ENCODE results near the gene ZFP36. TPM values are rescaled to one million over a fixed set of nuclear protein-coding genes. Genes with fewer than 3 reads are reported as not detected.

Gene ZFP36
- total RNA-seq, 2 donors from 2014 or later: 16.1 to 23.4 TPM

- Mint-ChIP-seq H3K9me3 (no peaks in the 10 kb centered on the region), H3K4me1 (peaks cover 37% of the 10 kb centered on the region), H3K36me3 (ENCODE audit: low read depth) (peaks cover 32% of the 10 kb centered on the region), H3K27ac (peak within 1 kb of the TSS; percentile 94), H3K4me3 (peak within 1 kb of the TSS; percentile 91), H3K27me3 (ENCODE audit: insufficient read depth) (no peaks in the 10 kb centered on the region)
- Histone ChIP-seq H3K9ac (ENCODE audit: extremely low read depth, low read length, poor library complexity, severe bottlenecking) (peak within 1 kb of the TSS; percentile 98), H3K27ac (ENCODE audit: low read depth, low read length) (peak within 1 kb of the TSS; percentile 94), H3K36me3 (ENCODE audit: control insufficient read depth, insufficient read depth, low read length) (peaks cover 25% of the 10 kb centered on the region), H3K9me3 (ENCODE audit: control insufficient read depth, low read length) (no peaks in the 10 kb centered on the region), H3K27me3 (ENCODE audit: control insufficient read depth, insufficient read depth, low read length, poor library complexity, severe bottlenecking) (no peaks in the 10 kb centered on the region), H3K4me1 (ENCODE audit: control insufficient read depth, insufficient read depth, low read length) (peaks cover 9% of the 10 kb centered on the region), H3K4me3 (ENCODE audit: low read length) (peak within 1 kb of the TSS; percentile 98)
- peak; percentile 99 for DNase-seq
- WGBS, 2 experiments (ENCODE audit: insufficient coverage in 1 of 2, insufficient read length in 1 of 2): 0% methylated on average over 26 to 60 of the region's 60 CpGs
- TF ChIP-seq CTCF (conservative IDR thresholded peaks at IDR 0.05): peak; percentile 97
Measured at GRCh38 chr19:39412100-39412866, 5.6 kb downstream of the ZFP36 start, which contains the start of gene PLEKHG2. Gene PLEKHG2 (plus strand): TSS chr19:39412669. CDS start chr19:39414087, 1,418 bp downstream.

DNA sequence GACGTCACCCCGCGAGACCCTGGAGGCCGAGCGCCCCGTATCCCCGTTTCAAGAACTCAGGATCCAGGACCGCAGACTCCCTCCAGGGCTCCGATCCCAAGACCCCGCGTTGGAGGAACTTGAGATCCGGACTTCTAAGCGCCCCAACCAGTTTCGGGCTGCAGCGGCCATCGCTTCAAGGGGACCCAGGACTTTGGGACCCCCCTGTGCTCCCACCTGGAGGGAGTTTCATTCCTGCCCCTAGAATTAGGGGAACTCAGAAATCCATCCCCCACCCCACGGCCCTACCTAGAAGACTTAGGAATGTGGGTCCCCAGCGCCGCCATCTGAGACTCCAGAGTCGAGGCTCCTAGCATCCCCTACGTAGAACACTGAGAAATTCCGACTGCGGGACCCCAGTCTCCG, 6.2 kb downstream of the ZFP36 start:
- no peaks in the 10 kb centered on the region for H3K27me3 ChIP-seq (ENCODE audit: control insufficient read depth, insufficient read depth, low read length, poor library complexity, severe bottlenecking)
- peaks cover 8% of the 10 kb centered on the region for H3K4me1 ChIP-seq (ENCODE audit: control insufficient read depth, insufficient read depth, low read length)
- H3K36me3 ChIP-seq (ENCODE audit: control insufficient read depth, insufficient read depth, low read length): peaks cover 30% of the 10 kb centered on the region
- Mint-ChIP-seq H3K4me3 (peak overlapping the region; percentile 91), H3K36me3 (ENCODE audit: low read depth) (peaks cover 36% of the 10 kb centered on the region), H3K4me1 (peaks cover 36% of the 10 kb centered on the region), H3K27me3 (ENCODE audit: insufficient read depth) (no peaks in the 10 kb centered on the region), H3K27ac (peak overlapping the region; percentile 93), H3K9me3 (no peaks in the 10 kb centered on the region)
- H3K9me3 ChIP-seq (ENCODE audit: control insufficient read depth, low read length): no peaks in the 10 kb centered on the region
- H3K9ac ChIP-seq (ENCODE audit: extremely low read depth, low read length, poor library complexity, severe bottlenecking): peak overlapping the region; percentile 98
- H3K4me3 ChIP-seq (ENCODE audit: low read length): peak overlapping the region; percentile 98
- H3K27ac ChIP-seq (ENCODE audit: low read depth, low read length): peak overlapping the region; percentile 94
- TF ChIP-seq CTCF (conservative IDR thresholded peaks at IDR 0.05): no peak
- WGBS, 2 experiments (ENCODE audit: insufficient coverage in 1 of 2, insufficient read length in 1 of 2): 0 to 2% methylated on average over 23 to 24 of the region's 24 CpGs
- no peak for DNase-seq

DNA sequence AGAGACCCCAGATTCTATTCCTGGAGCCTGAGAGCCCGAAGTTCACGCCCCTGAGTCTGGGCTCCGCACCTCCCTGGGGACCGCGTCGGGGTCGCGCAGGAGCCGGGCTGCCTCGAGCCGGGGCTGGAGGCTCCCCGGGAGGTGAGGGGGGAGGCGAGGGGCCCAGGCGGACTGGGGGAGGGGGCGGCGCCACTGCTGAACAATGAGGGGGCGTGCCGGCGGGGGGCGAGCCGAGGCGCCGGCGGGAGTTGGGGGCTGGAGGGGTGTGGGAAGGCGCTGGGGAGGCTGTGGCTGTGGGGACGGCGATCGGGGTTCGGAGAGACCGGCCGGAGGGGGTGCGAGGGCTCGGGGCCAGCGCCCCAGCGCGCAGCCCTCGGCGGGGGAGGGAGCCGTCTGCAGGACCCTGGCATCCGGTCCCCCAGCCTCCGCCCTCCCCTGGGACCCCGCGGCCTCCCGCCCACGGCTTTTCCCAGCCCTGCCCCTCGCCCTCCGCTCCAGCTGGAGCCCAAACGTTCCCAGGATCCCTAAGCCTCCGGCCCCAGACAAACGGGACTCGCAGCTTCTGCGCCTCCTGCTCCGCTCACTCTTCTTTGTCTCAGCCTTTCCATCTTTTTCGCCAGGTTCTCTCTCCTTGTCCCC, 6.7 kb downstream of the ZFP36 start:
- DNase-seq: peak; percentile 86
- Histone ChIP-seq H3K4me1 (ENCODE audit: control insufficient read depth, insufficient read depth, low read length) (peaks cover 6% of the 10 kb centered on the region), H3K27me3 (ENCODE audit: control insufficient read depth, insufficient read depth, low read length, poor library complexity, severe bottlenecking) (no peaks in the 10 kb centered on the region), H3K27ac (ENCODE audit: low read depth, low read length) (peak overlapping the region; percentile 94), H3K9me3 (ENCODE audit: control insufficient read depth, low read length) (no peaks in the 10 kb centered on the region), H3K36me3 (ENCODE audit: control insufficient read depth, insufficient read depth, low read length) (peaks cover 33% of the 10 kb centered on the region), H3K4me3 (ENCODE audit: low read length) (peak overlapping the region; percentile 98), H3K9ac (ENCODE audit: extremely low read depth, low read length, poor library complexity, severe bottlenecking) (peak overlapping the region; percentile 98)
- WGBS, 2 experiments (ENCODE audit: insufficient coverage in 1 of 2, insufficient read length in 1 of 2): 0% methylated on average over 16 to 51 of the region's 54 CpGs
- Mint-ChIP-seq H3K4me3 (peak overlapping the region; percentile 91), H3K4me1 (peaks cover 32% of the 10 kb centered on the region), H3K27ac (peak overlapping the region; percentile 94), H3K27me3 (ENCODE audit: insufficient read depth) (no peaks in the 10 kb centered on the region), H3K36me3 (ENCODE audit: low read depth) (peaks cover 37% of the 10 kb centered on the region), H3K9me3 (no peaks in the 10 kb centered on the region)
- TF ChIP-seq CTCF (conservative IDR thresholded peaks at IDR 0.05): no peak

Data from endodermal cell (in vitro differentiated cells).